NCI-H2227 (cell line): Measurements from ENCODE around the gene SUCLG2.
"Not testable (repeated sequence)": the region's sequence is repeated elsewhere in the genome, so short reads cannot be mapped to it uniquely, and the experiment has no call there.

Experiments
- DNase-seq: peaks from one replicate; lab custom pipeline; 2025; ENCODE audit not compliant: unreplicated experiment; lab: John Stamatoyannopoulos, UW

The SUCLG2 gene

DNA sequence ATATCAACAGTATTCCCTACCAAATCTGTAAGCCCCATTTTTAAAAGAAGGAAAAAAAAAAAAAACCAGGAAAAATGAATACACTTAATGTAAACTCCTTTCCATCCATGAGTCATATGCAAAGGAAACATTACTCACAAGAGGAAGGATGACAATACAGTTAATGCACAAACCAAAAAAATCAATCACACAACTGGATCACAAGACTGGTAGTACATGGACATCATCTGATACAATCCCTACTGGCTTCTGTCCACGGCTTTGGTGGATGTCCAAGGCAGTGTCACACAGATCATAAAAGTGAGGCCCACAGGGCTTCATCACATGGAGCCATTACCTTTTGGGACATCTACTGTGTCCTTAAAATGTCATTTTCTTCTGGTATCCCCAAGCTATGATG, 44.0 kb downstream of the SUCLG2 start:
- no peak for DNase-seq

DNA sequence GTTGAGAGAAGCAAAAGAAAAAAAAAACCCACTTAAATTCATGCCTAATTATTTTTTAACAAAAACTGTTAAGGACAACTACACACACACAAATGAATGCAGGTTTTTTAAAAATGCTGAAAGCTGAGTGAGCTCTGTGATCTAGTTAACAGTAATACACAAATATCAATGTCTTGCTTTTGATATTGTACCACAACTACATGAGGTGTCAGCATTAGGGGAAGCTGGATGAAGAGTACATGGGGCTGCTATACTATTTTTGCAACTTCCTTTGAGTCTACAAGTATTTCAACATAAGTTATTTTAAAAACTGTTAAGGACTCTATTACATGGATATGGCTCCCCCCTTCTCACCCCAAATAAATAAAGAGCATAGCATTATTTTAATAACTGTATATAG, 44.7 kb downstream of the SUCLG2 start:
- DNase-seq, result no peak

DNA sequence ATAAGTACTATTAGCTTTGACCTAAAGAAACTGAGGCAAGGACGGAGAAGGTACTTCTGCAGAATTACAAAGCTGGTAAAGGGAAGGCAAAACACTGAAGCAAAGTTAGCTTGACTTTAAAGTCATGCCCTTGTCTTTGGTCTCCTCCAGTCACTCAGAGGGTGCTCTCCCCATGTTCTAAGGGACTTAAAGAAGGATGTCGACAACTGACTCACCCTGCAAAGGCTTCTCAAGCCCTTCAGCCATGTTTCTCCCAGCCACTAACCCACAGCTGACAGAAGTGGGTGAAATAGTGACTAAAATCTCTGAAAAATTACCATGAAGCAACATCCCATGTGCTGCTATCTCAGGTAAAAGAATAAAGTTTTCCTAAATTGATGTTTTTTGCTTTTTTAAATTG, 46.4 kb downstream of the SUCLG2 start:
- DNase-seq, result no peak

GRCh38 chr3:67605377-67605776, 49.0 kb downstream of the SUCLG2 start:
- no peak for DNase-seq

DNA sequence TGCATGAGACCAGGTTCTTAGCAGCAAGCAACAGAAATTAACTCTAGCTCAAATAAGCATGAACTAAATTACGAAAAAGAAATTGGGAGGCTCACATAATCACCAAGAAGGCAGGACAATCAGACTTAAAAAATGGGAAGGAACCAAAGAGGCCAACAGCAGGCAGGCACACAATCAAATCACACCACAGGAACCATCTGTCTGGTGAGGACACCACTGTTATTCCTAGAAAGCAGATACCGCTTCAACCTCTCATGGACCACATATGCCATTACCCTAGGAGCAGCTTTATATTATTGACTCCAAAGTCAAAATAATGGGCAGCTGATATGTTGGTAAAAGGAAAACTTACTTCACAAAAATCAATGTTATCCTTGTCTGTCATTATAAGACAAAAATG, 51.6 kb downstream of the SUCLG2 start:
- DNase-seq, result no peak

DNA sequence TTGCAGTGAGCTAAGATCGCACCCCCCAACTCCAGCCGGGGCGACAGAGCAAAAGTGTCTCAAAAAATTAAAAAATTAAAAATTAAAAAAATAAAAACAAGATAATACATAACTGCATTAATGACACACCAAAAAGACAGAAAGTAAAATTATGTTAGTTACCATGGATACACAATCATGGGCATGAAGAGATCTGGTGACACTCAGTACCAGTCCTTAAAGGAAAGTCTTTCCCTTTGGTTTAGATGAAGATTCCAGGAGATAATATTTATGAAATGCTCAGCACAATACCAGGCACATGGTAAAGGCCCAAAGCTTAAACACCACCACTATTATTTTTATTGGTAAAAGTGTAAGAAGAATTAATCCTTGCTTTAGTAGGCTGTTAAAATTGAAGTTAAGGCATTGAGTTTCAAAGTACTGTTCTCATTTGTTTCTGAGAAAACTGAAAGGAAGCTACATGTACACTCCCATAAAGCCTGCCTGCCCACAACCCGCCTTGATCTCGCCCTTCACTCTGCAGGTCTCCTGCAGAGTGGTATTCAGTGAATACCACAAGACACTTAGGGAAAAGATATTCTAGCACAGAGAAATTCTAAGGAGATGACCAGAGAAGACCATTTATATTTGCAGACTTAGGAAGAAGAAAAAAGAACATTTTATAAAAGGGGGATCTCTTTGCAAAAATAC, 52.3 kb downstream of the SUCLG2 start:
- DNase-seq, result no peak

- no peak for DNase-seq
Measured at GRCh38 chr3:67601385-67601784, 53.0 kb downstream of the SUCLG2 start.

- no peak for DNase-seq
Measured at GRCh38 chr3:67599821-67600220, 54.6 kb downstream of the SUCLG2 start.

- DNase-seq, result no peak
Measured at GRCh38 chr3:67598814-67599556, 55.4 kb downstream of the SUCLG2 start.

DNA sequence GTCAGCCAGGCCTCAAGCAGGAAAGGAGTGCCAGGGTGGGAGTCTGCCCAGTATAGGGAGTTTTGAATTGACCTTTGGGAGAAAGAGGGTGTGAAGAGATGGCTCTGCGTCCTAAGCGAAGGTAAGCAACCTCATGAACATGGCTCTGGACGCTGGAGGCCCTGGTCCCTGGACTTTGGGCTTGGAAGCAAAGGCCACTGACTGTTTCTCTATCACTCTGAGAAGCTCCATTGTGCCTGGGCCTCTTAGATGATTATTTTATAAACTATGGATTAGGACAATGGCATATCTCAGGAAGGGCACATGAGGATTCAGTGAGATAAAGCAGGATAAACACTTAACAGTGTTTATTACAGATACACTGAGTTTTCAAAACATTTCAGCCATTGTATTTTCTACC, 59.0 kb downstream of the SUCLG2 start:
- no peak for DNase-seq

- no peak for DNase-seq
Measured at GRCh38 chr3:67593761-67594234, 60.6 kb downstream of the SUCLG2 start.

GRCh38 chr3:67592057-67592456, 62.4 kb downstream of the SUCLG2 start:
- no peak for DNase-seq

GRCh38 chr3:67587811-67588210, 66.6 kb downstream of the SUCLG2 start:
- no peak for DNase-seq

DNA sequence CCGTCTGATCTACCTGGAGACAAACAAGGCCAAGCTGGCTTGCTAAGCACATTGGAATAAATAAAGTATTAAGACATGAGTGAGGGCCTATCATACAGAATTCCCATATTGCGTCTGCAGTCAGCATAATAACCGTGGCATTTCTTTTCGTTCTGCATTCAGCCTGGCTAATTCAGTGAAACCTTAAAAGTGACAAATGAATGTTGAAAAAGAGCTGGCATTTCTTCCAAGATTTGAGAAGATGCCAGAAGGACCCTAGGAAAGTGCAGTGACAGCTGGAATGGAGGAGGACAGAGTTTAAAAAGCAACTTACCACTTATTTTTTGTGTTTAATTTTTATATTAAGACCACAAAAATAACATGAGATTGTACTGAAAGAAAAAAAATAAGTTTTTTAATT, 67.1 kb downstream of the SUCLG2 start:
- no peak for DNase-seq

- not testable (repeated sequence) for DNase-seq
Measured at GRCh38 chr3:67584608-67585007, 69.8 kb downstream of the SUCLG2 start.

DNA sequence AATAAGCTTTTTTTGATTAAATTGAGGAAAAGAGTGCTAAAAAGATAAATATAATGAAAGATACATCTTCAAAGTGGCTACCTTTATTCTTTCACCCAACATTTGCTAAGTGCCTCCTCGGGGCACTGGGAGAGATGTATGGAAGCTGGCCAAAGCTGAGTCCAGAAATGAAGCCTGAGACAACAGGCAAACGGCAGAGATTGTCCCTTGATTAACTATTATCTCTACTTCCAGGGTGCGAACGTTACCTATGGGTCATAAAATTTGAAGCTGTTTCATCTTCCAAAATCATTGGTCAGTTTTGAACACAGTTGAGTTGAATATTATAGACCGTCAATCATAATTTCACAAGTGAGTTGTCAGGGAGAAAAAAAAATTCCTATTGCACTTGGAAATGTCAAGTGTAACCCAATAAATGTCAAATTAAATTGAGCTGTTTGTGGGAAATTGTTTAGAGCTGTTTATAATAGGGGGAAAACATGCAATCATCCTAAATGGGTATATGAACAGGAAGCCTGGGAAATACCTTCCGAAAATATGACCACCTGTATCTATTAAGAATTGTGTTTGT, 73.9 kb downstream of the SUCLG2 start:
- no peak for DNase-seq

GRCh38 chr3:67578416-67578815, 76.0 kb downstream of the SUCLG2 start:
- DNase-seq, result no peak

GRCh38 chr3:67576441-67576840, 78.0 kb downstream of the SUCLG2 start:
- no peak for DNase-seq

DNA sequence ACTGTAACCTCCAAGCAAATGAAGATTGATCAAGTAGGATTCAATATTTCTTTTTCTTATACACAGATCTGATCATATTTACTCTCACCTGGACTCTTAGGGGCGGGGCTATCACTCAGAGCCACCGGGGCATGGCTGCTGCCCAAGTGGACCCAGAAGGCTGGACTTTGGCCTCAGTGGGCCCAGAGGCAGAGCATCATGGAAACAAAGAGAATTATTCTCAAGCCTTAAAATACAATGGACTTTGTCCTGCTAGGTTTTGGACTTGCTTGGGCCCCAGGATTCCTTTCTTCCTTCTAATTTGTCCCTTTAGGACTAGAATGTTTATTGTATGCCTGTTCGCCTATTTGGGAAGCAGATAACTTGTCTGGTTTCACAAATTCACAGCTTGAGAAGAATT, 85.1 kb downstream of the SUCLG2 start:
- no peak for DNase-seq

DNA sequence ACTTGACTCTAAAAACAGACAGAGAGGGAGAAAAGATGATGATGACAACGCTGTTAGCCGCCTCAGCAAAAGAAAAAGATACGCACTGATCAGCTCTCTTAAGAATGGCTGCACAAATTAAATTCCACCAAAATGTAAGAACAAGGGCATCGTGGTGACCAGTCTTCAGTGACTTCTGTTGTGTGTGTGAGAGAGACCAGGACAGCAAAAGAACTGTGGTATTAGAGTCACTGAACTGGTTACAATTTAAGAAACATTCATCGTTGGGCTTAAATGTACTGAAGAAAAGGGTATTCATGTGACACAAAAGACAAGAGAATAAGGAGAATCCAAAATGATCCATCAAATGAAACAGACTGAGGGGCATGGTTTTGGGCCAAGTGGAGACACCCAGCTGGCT, 86.5 kb downstream of the SUCLG2 start:
- no peak for DNase-seq

DNA sequence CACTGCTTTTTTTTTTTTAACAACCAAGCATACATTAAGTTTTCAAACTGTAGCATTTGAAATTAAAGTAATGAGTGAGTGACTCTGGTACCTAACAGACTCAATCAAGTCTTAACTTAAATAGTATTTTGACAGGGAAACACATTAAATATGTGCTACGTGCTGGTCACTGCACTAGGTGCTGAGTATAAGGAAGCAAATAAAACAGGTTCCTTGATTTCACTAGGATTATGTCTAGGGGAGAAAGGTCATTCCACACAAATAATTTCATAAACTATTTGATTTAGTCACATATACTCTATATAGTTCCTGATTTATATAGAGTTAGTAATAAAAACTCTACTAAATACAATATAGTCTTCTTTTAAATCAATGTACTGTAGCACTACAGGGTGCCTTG, 89.4 kb downstream of the SUCLG2 start:
- no peak for DNase-seq

- DNase-seq, result no peak
Measured at GRCh38 chr3:67564008-67564407, 90.4 kb downstream of the SUCLG2 start.
